CD4-positive, alpha-beta memory T cell (primary cell): ENCODE data around the gene LHX6. TPM values are rescaled to one million over a fixed set of nuclear protein-coding genes. Genes with fewer than 3 reads are reported as not detected.
A peak's percentile ranks its signal among the peaks of the same experiment; 100 is the strongest.

Source experiments
- CTCF ChIA-PET: fragments of 350-600 bp; sonication (Branson Sonifier 250); formaldehyde crosslinking; loops from one replicate; lab custom pipeline; 2021; ENCODE audit warnings: inconsistent platforms; ENCODE audit not compliant: partially characterized antibody; lab: Charles Lee
- POLR2A ChIA-PET: fragments of 350-600 bp; sonication (Branson Sonifier 250); formaldehyde crosslinking; loops from one replicate; lab custom pipeline; 2021; ENCODE audit not compliant: partially characterized antibody; lab: Charles Lee
- DNase-seq, 5 donors: peaks; one replicate each; pipeline versions ENCODE4 v3.0.0 to v3.0.0-alpha.2; 2020 to 2022; ENCODE audit warnings: mixed read lengths in 1 of 5
- H3K27ac ChIP-seq: one replicate; pipeline ENCODE4 v1.7.0; 2013; ENCODE audit warnings: low read depth, low read length
- H3K27me3 ChIP-seq: 2 replicates; pipeline ENCODE4 v1.7.0; 2013; ENCODE audit warnings: mild to moderate bottlenecking, low read length, moderate library complexity; ENCODE audit not compliant: insufficient read depth
- H3K36me3 ChIP-seq: 2 replicates; pipeline ENCODE4 v1.7.0; 2013; ENCODE audit warnings: mild to moderate bottlenecking, low read length, moderate library complexity; ENCODE audit not compliant: insufficient read depth
- H3K4me1 ChIP-seq: 2 replicates; pipeline ENCODE4 v1.7.0; 2013; ENCODE audit warnings: mild to moderate bottlenecking, low read length, moderate library complexity; ENCODE audit not compliant: insufficient read depth
- H3K4me3 ChIP-seq, 2 donors: one replicate each; pipeline ENCODE4 v1.7.0; 2013; ENCODE audit warnings: low read length in 2 of 2, mild to moderate bottlenecking in 1 of 2
- H3K9me3 ChIP-seq, 2 donors: one replicate each; pipeline ENCODE4 v1.7.0; 2013; ENCODE audit warnings: low read length in 2 of 2, control low read depth in 1 of 2; ENCODE audit not compliant: control insufficient read depth in 1 of 2
- H3K27ac Mint-ChIP-seq, 7 donors: one replicate each; pipeline ENCODE4 v1.8.0; 2020 to 2021; ENCODE audit warnings: mixed read lengths in 7 of 7, mild to moderate bottlenecking in 6 of 7, inconsistent platforms in 3 of 7, moderate library complexity in 3 of 7
- H3K27me3 Mint-ChIP-seq, 2 donors: one replicate each; pipeline ENCODE4 v1.8.0; 2020 to 2021; ENCODE audit warnings: mixed read lengths in 2 of 2
- H3K36me3 Mint-ChIP-seq, 2 donors: one replicate each; pipeline ENCODE4 v1.8.0; 2020 to 2021; ENCODE audit warnings: mixed read lengths in 2 of 2, inconsistent platforms in 1 of 2, mild to moderate bottlenecking in 1 of 2
- H3K4me1 Mint-ChIP-seq, 4 donors: one replicate each; pipeline ENCODE4 v1.8.0; 2020 to 2021; ENCODE audit warnings: mixed read lengths in 4 of 4, mild to moderate bottlenecking in 1 of 4
- H3K4me3 Mint-ChIP-seq, 8 donors: one replicate each; pipeline ENCODE4 v1.8.0; 2020 to 2021; ENCODE audit warnings: mixed read lengths in 8 of 8, mild to moderate bottlenecking in 7 of 8, moderate library complexity in 6 of 8, inconsistent platforms in 3 of 8
- H3K9me3 Mint-ChIP-seq, 8 donors: one replicate each; pipeline ENCODE4 v1.8.0; 2020 to 2021; ENCODE audit warnings: mixed read lengths in 8 of 8, mild to moderate bottlenecking in 5 of 8, inconsistent platforms in 3 of 8, moderate library complexity in 1 of 8
- intact Hi-C: fragments of 100-400 bp; cut with micrococcal nuclease; formaldehyde crosslinking; loops from one replicate; pipeline ENCODE4 v1.15.1; 2023
- polyA plus RNA-seq, 2 donors: library from polyadenylated mRNA; unstranded; fragments of 300-500 nt; fragmentation: Illumina TruSeq; gene quantifications; one replicate each; pipeline ENCODE4 v1.2.3, GENCODE V29; 2021
- total RNA-seq, 2 experiments: library from RNA; stranded (reverse); gene quantifications; one replicate each; pipeline ENCODE4 v1.2.3, GENCODE V29; 2021

Gene LHX6
- total and polyA plus RNA-seq, 4 experiments from 2014 or later = not detected

- H3K9me3 Mint-ChIP-seq = no peaks in the 10 kb centered on the region
- intact Hi-C loops = no loop called here
- Histone ChIP-seq H3K27ac (no peak overlapping the region), H3K4me1 (peaks cover 4% of the 10 kb centered on the region), H3K9me3 (no peaks in the 10 kb centered on the region), H3K36me3 (peaks cover 26% of the 10 kb centered on the region), H3K27me3 (no peaks in the 10 kb centered on the region), H3K4me3 (no peak overlapping the region)
- ChIA-PET POLR2A (interaction anchor here (1.3 kb wide), 1 partner anchor 10 kb away, joined by 6 read pairs; the partner anchor contains the start of genes MRRF and RBM18), CTCF (interaction anchor here (0.9 to 1.1 kb wide), 2 partner anchors 8 to 156 kb away, joined by 3 read pairs; no protein-coding TSS in a partner anchor)
- DNase-seq = no peak
- H3K4me1 Mint-ChIP-seq = peaks cover 19 to 23% (median 21%) of the 10 kb centered on the region in 4 donors
- peaks cover 41 to 65% of the 10 kb centered on the region in 2 donors for H3K36me3 Mint-ChIP-seq
- no peak overlapping the region for H3K4me3 Mint-ChIP-seq
- H3K27ac Mint-ChIP-seq = peak overlapping the region in 1 of 7 donors; percentile 0
- no peaks in the 10 kb centered on the region for H3K27me3 Mint-ChIP-seq
These were observed 26.0 kb upstream of the LHX6 start for GRCh38 chr9:122254761-122255160.

GRCh38 chr9:122252796-122253195 lies 24.0 kb upstream of the LHX6 start:
- Histone ChIP-seq H3K36me3 (peaks cover 27% of the 10 kb centered on the region), H3K27me3 (no peaks in the 10 kb centered on the region), H3K4me3 (no peak overlapping the region), H3K4me1 (peaks cover 4% of the 10 kb centered on the region), H3K27ac (no peak overlapping the region), H3K9me3 (no peaks in the 10 kb centered on the region)
- Mint-ChIP-seq H3K27ac (peak overlapping the region in 1 of 7 donors; percentile 73), H3K4me3 (no peak overlapping the region), H3K4me1 (peaks cover 19 to 22% (median 20%) of the 10 kb centered on the region in 4 donors), H3K27me3 (no peaks in the 10 kb centered on the region), H3K36me3 (peaks cover 33 to 63% of the 10 kb centered on the region in 2 donors), H3K9me3 (no peaks in the 10 kb centered on the region)
- no peak for DNase-seq
- POLR2A ChIA-PET = no interaction called here
- CTCF ChIA-PET = no interaction called here
- intact Hi-C loops = no loop called here

GRCh38 chr9:122251351-122251750 lies 22.6 kb upstream of the LHX6 start:
- Histone ChIP-seq H3K4me3 (no peak overlapping the region), H3K4me1 (peaks cover 4% of the 10 kb centered on the region), H3K36me3 (peaks cover 40% of the 10 kb centered on the region), H3K27ac (no peak overlapping the region), H3K9me3 (no peaks in the 10 kb centered on the region), H3K27me3 (no peaks in the 10 kb centered on the region)
- DNase-seq = no peak
- ChIA-PET CTCF (no interaction called here), POLR2A (no interaction called here)
- H3K27me3 Mint-ChIP-seq = no peaks in the 10 kb centered on the region
- H3K4me3 Mint-ChIP-seq = no peak overlapping the region
- no peak overlapping the region for H3K27ac Mint-ChIP-seq
- H3K36me3 Mint-ChIP-seq = peaks cover 40 to 69% of the 10 kb centered on the region in 2 donors
- H3K4me1 Mint-ChIP-seq = peaks cover 15 to 19% (median 17%) of the 10 kb centered on the region in 4 donors
- H3K9me3 Mint-ChIP-seq = no peaks in the 10 kb centered on the region
- intact Hi-C loops = no loop called here

DNA sequence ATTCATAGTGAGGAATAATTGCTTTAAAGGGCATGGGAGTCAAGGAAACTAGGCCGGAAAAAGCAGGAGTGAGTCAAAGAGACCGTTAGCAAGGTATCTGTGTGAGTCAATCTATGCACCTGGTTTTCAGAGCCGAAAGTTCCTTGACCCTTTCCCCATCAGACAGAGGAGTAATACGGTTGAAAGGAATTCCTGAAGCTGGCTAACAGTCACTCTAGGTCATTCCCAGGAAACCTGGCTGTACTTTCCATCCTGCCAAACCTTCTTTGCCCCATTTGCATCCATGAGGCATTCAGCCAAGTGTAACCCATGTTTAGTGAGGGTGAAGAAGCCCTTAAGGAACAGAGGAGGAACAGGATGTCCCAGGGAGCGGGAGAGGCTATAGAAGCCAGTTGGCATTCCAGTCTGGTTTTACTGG lies 19.7 kb upstream of the LHX6 start:
- H3K4me3 ChIP-seq = no peak overlapping the region
- Mint-ChIP-seq H3K4me1 (peaks cover 5 to 15% (median 7%) of the 10 kb centered on the region in 4 donors), H3K27me3 (no peaks in the 10 kb centered on the region), H3K4me3 (no peak overlapping the region), H3K27ac (no peak overlapping the region), H3K9me3 (no peaks in the 10 kb centered on the region), H3K36me3 (peaks cover 56 to 76% of the 10 kb centered on the region in 2 donors)
- H3K27ac ChIP-seq = no peak overlapping the region
- DNase-seq = no peak
- ChIA-PET POLR2A (no interaction called here), CTCF (no interaction called here)
- intact Hi-C loops = no loop called here
- no peaks in the 10 kb centered on the region for H3K9me3 ChIP-seq
- peaks cover 57% of the 10 kb centered on the region for H3K36me3 ChIP-seq
- H3K4me1 ChIP-seq = no peaks in the 10 kb centered on the region
- no peaks in the 10 kb centered on the region for H3K27me3 ChIP-seq

- H3K36me3 Mint-ChIP-seq = peaks cover 62 to 71% of the 10 kb centered on the region in 2 donors
- H3K27ac Mint-ChIP-seq = no peak overlapping the region
- POLR2A ChIA-PET = no interaction called here
These were observed 17.9 kb upstream of the LHX6 start for GRCh38 chr9:122246666-122247065.

DNA sequence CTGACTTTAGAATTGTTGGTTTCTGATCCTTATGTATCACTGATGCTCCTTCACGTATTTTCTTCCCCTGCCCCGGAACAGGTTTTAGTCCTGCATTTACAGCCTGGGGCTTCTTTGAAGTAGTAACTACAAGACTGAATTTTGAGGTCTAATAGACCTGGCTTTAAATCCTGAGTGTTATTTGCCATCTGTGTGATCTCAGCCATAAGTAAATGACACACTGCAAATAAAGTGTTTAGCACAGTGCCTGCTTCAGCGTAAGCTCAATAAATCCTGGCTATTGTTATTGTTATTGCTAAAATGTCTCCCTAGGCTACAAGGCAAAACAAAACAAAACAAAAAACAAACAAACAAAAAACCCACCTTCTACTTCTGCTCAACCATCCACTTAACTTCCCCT lies 15.6 kb upstream of the LHX6 start:
- H3K4me1 ChIP-seq = no peaks in the 10 kb centered on the region
- no peak for DNase-seq
- H3K4me1 Mint-ChIP-seq = no peaks in the 10 kb centered on the region
- H3K36me3 Mint-ChIP-seq = peaks cover 59 to 73% of the 10 kb centered on the region in 2 donors
- ChIA-PET CTCF (no interaction called here), POLR2A (no interaction called here)
- H3K27me3 Mint-ChIP-seq = no peaks in the 10 kb centered on the region
- H3K27me3 ChIP-seq = no peaks in the 10 kb centered on the region
- H3K9me3 Mint-ChIP-seq = no peaks in the 10 kb centered on the region
- H3K27ac ChIP-seq = no peak overlapping the region
- peak overlapping the region in 1 of 7 donors; percentile 7 for H3K27ac Mint-ChIP-seq
- intact Hi-C loops = no loop called here
- no peak overlapping the region for H3K4me3 Mint-ChIP-seq
- H3K36me3 ChIP-seq = peaks cover 55% of the 10 kb centered on the region
- H3K4me3 ChIP-seq = no peak overlapping the region
- H3K9me3 ChIP-seq = no peaks in the 10 kb centered on the region

More at GRCh38 chr9:122246666-122247065, 17.9 kb upstream of the LHX6 start:
- intact Hi-C loops = no loop called here
- Histone ChIP-seq H3K4me3 (no peak overlapping the region), H3K27me3 (no peaks in the 10 kb centered on the region), H3K36me3 (peaks cover 57% of the 10 kb centered on the region), H3K4me1 (no peaks in the 10 kb centered on the region), H3K9me3 (no peaks in the 10 kb centered on the region), H3K27ac (no peak overlapping the region)
- no peaks in the 10 kb centered on the region for H3K9me3 Mint-ChIP-seq
- CTCF ChIA-PET = no interaction called here
- DNase-seq = no peak
- H3K4me1 Mint-ChIP-seq = peaks cover 0 to 1% (median under 1%) of the 10 kb centered on the region in 4 donors
- no peak overlapping the region for H3K4me3 Mint-ChIP-seq
- H3K27me3 Mint-ChIP-seq = no peaks in the 10 kb centered on the region

- H3K36me3 Mint-ChIP-seq = peaks cover 43 to 51% of the 10 kb centered on the region in 2 donors
These were observed 11.0 kb upstream of the LHX6 start for GRCh38 chr9:122239722-122240121.

More at GRCh38 chr9:122239722-122240121, 11.0 kb upstream of the LHX6 start:
- CTCF ChIA-PET = no interaction called here
- no peaks in the 10 kb centered on the region for H3K9me3 Mint-ChIP-seq
- H3K27ac ChIP-seq = no peak overlapping the region
- H3K4me1 Mint-ChIP-seq = no peaks in the 10 kb centered on the region
- H3K27me3 ChIP-seq = no peaks in the 10 kb centered on the region
- POLR2A ChIA-PET = no interaction called here
- intact Hi-C loops = no loop called here
- no peaks in the 10 kb centered on the region for H3K9me3 ChIP-seq
- H3K4me1 ChIP-seq = no peaks in the 10 kb centered on the region
- H3K27ac Mint-ChIP-seq = no peak overlapping the region
- peaks cover 24% of the 10 kb centered on the region for H3K36me3 ChIP-seq
- no peaks in the 10 kb centered on the region for H3K27me3 Mint-ChIP-seq
- DNase-seq = no peak
- no peak overlapping the region for H3K4me3 Mint-ChIP-seq
- H3K4me3 ChIP-seq = no peak overlapping the region
